ENCODE results near the gene PNPLA6.

DNA sequence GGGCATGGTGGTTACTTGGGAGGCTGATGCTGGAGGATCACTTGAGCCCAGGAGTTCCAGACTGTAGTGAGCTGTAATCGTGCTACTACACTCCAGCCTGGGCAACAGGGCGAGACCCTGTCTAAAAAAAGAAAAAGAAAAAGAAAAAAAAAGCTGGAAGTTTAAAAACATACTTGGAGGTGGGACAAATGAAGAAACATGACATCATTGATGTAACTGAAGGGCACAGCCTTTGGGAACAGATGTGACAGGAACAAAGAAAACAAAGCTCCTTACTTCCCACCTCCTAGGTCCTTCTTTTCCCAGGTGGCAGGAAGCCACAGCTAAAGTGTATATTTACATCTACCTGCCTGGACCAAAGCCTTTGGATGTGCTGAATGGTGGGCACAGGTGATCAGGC, 48.6 kb upstream of the PNPLA6 start:
- TF ChIP-seq CTCF (IDR thresholded peaks at IDR 0.05; ENCODE audit: low read depth, low read length) (no peak), EZH2phosphoT487 (IDR thresholded peaks at IDR 0.05; ENCODE audit: low read depth) (no peak)
